HEK293 (cell line): ENCODE results near the gene LDLRAD2.
A peak's percentile ranks its signal among the peaks of the same experiment; 100 is the strongest.

ENCODE experiments used
- CTCF ChIA-PET: fragments of 350-600 bp; formaldehyde crosslinking; extraction: SDS; loops from one replicate; lab custom pipeline; 2021; ENCODE audit warnings: antibody characterized with exemption; lab: Yijun Ruan, JAX
- POLR2A ChIA-PET: fragments of 300-600 bp; formaldehyde crosslinking; extraction: SDS; loops from one replicate; lab custom pipeline; 2020; ENCODE audit warnings: antibody characterized with exemption, inconsistent platforms; lab: Yijun Ruan, JAX
- H3K27ac ChIP-seq: fragments of 200-500 bp; sonication (Bioruptor generic); 2 replicates; pipeline ENCODE4 v1.5.1; 2014; ENCODE audit warnings: low read depth, low read length, control low read depth, inconsistent platforms; ENCODE audit errors: extremely low read depth
- H3K36me3 ChIP-seq, 2 experiments: fragments of 200-500 bp in 1 of 2; sonication (Bioruptor generic) in 1 of 2; 1 replicate in 1 of 2; 2 replicates in 1 of 2; pipeline ENCODE4 v1.5.1; 2014 to 2017; ENCODE audit warnings: inconsistent platforms in 2 of 2, low read length in 2 of 2; ENCODE audit not compliant: control insufficient read depth in 2 of 2, insufficient read depth in 1 of 2
- H3K4me1 ChIP-seq: fragments of 200-500 bp; sonication (Bioruptor generic); 2 replicates; pipeline ENCODE4 v1.5.1; 2014; ENCODE audit warnings: mild to moderate bottlenecking, low read length, inconsistent platforms; ENCODE audit not compliant: control insufficient read depth, insufficient read depth
- H3K4me3 ChIP-seq: 2 replicates; pipeline ENCODE4 v1.5.1; 2011; ENCODE audit warnings: low read depth, mild to moderate bottlenecking, control low read depth, low read length, moderate library complexity
- H3K9me3 ChIP-seq: fragments of 200-500 bp; sonication (Bioruptor generic); 2 replicates; pipeline ENCODE4 v1.5.1; 2014; ENCODE audit warnings: low read depth, low read length, inconsistent platforms; ENCODE audit not compliant: control insufficient read depth, insufficient read depth
- HOXC10 ChIP-seq: sonication (generic); formaldehyde crosslinking; IDR thresholded peaks from 2 replicates; pipeline ENCODE4 v1.8.1; 2023; ENCODE audit warnings: mild to moderate bottlenecking, missing genetic modification reagents
- IKZF3 ChIP-seq: fragments of 450-650 bp; IDR thresholded peaks from 2 replicates; pipeline ENCODE4 v1.5.0; 2018; ENCODE audit warnings: missing biosample characterization, mild to moderate bottlenecking, missing genetic modification characterization, moderate library complexity
- KLF7 ChIP-seq: fragments of 450-650 bp; formaldehyde crosslinking; IDR thresholded peaks from 2 replicates; pipeline ENCODE4 v1.5.1; 2016; ENCODE audit warnings: missing biosample characterization, missing genetic modification characterization, borderline replicate concordance
- RBAK ChIP-seq: fragments of 450-650 bp; formaldehyde crosslinking; IDR thresholded peaks from 2 replicates; pipeline ENCODE4 v1.5.1; 2016; ENCODE audit warnings: missing biosample characterization, missing genetic modification characterization
- SETDB1 ChIP-seq: IDR thresholded peaks from one replicate; pipeline ENCODE4 v1.6.1; 2017; ENCODE audit warnings: mild to moderate bottlenecking, low read length, moderate library complexity, mixed read lengths; ENCODE audit not compliant: insufficient read length
- ZIC2 ChIP-seq: fragments of 450-650 bp; formaldehyde crosslinking; IDR thresholded peaks from 2 replicates; pipeline ENCODE4 v1.5.1; 2016; ENCODE audit warnings: missing biosample characterization, missing genetic modification characterization
- ZNF155 ChIP-seq: fragments of 450-650 bp; formaldehyde crosslinking; IDR thresholded peaks from 2 replicates; pipeline ENCODE4 v1.5.1; 2016; ENCODE audit warnings: missing biosample characterization, missing genetic modification characterization
- ZNF169 ChIP-seq: fragments of 450-650 bp; formaldehyde crosslinking; IDR thresholded peaks from 2 replicates; pipeline ENCODE4 v1.5.1; 2016; ENCODE audit warnings: missing biosample characterization, missing genetic modification characterization
- ZNF24 ChIP-seq: fragments of 450-650 bp; formaldehyde crosslinking; IDR thresholded peaks from 2 replicates; pipeline ENCODE4 v1.5.1; 2016; ENCODE audit warnings: missing biosample characterization, missing genetic modification characterization
- ZNF37A ChIP-seq: fragments of 450-650 bp; IDR thresholded peaks from 2 replicates; pipeline ENCODE4 v1.5.1; 2018; ENCODE audit warnings: missing biosample characterization, missing genetic modification characterization
- ZNF433 ChIP-seq: fragments of 450-650 bp; formaldehyde crosslinking; IDR thresholded peaks from 2 replicates; pipeline ENCODE4 v1.5.1; 2016; ENCODE audit warnings: missing biosample characterization, missing genetic modification characterization, low read depth
- ZNF48 ChIP-seq: fragments of 450-650 bp; formaldehyde crosslinking; IDR thresholded peaks from 2 replicates; pipeline ENCODE4 v1.5.1; 2016; ENCODE audit warnings: missing biosample characterization, missing genetic modification characterization
- ZNF529 ChIP-seq: fragments of 450-650 bp; formaldehyde crosslinking; IDR thresholded peaks from 2 replicates; pipeline ENCODE4 v1.5.1; 2017; ENCODE audit warnings: missing genetic modification characterization, missing biosample characterization; ENCODE audit not compliant: insufficient replicate concordance
- TF ChIP-seq, protein P1 (sequence below): fragments of 450-650 bp; formaldehyde crosslinking; IDR thresholded peaks from 2 replicates; pipeline ENCODE4 v1.5.1; 2016; ENCODE audit warnings: missing biosample characterization, missing genetic modification characterization, borderline replicate concordance
- TF ChIP-seq, protein P2 (sequence below): fragments of 450-650 bp; formaldehyde crosslinking; IDR thresholded peaks from 2 replicates; pipeline ENCODE4 v1.5.1; 2016; ENCODE audit warnings: missing biosample characterization, missing genetic modification characterization
- TF ChIP-seq, protein P3 (sequence below): fragments of 450-650 bp; formaldehyde crosslinking; IDR thresholded peaks from 2 replicates; pipeline ENCODE4 v1.5.1; 2017; ENCODE audit warnings: missing biosample characterization, missing genetic modification characterization
- TF ChIP-seq, protein P4 (sequence below): fragments of 450-650 bp; formaldehyde crosslinking; IDR thresholded peaks from 2 replicates; pipeline ENCODE4 v1.5.1; 2017; ENCODE audit warnings: missing biosample characterization, missing genetic modification characterization

Gene LDLRAD2

DNA sequence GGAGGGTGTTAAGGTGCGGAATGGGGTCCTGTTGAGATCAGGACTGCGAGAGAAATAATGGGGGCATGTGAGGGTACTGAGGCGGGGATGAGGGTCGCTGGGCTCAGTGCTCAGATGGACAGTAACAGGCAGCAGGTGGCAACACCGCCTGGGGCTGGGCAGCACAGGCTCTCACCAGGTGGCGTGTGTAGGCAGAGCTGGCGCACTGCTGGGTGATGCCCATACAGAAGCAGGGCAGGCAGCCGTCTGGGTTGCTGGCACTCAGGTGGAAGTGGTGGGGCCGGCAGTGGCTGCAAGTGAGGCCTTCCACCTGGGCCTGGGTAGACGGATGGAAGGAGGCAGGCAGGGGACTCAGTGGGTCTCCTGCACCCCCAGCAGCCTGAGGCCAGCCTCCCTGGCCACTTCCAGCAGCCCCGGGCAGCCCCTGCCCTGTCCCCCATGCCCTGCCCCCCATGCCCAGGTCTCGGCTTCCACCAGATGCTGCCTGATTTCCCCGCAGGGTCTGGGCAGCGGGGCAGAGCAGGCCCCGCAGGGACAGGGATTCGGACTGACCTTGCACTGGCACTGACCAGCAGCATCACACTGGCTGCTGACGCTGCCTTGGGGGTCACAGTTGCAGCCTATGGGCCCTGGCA, 60.5 kb downstream of the LDLRAD2 start:
- H3K4me3 ChIP-seq, result no peak overlapping the region
- TF ChIP-seq ZNF48 (tag by site-specific recombination) (no peak), ZIC2 (0 out of 2 replicates have a peak, but pooled peaks have one; percentile 9)
- H3K36me3 ChIP-seq, result peaks cover 0 to 49% of the 10 kb centered on the region in 2 experiments; a peak in 1 of 3 replicates
- POLR2A ChIA-PET, result no interaction called here
- H3K4me1 ChIP-seq, result no peaks in the 10 kb centered on the region
- no peak overlapping the region for H3K27ac ChIP-seq
- H3K9me3 ChIP-seq, result no peaks in the 10 kb centered on the region
- CTCF ChIA-PET, result no interaction called here

DNA sequence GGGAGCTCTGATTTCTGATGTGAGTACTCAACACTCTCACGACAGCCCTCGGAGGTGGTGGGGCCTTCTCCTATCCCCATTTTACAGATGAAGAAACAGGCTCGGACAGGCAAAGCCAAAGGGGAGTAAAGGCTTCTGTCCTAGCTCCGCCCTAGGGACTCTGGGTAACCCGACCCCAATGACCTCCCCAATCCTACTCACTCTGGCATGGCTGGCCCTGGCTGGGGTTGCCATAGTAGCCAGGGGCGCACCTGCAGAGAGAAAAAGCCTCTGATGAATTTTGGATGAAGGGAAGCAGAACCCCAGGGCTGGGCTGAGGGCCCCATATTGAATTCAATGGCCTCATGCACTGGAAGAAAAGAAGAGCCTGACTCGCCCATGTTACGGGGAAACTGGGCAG, 61.1 kb downstream of the LDLRAD2 start:
- ChIA-PET POLR2A (no interaction called here), CTCF (no interaction called here)
- no peak overlapping the region for H3K27ac ChIP-seq
- H3K4me3 ChIP-seq, result no peak overlapping the region
- peaks cover 0 to 55% of the 10 kb centered on the region in 2 experiments; a peak in 1 of 3 replicates for H3K36me3 ChIP-seq
- TF ChIP-seq ZNF529 (tag by site-specific recombination) (no peak), ZNF24 (tag by site-specific recombination) (no peak), IKZF3 (tag by site-specific recombination) (no peak), KLF7 (tag by site-specific recombination) (no peak), SETDB1 (no peak), ZNF155 (tag by site-specific recombination) (no peak), ZNF37A (no peak), ZNF169 (tag by site-specific recombination) (no peak), RBAK (tag by site-specific recombination) (no peak), HOXC10 (CRISPR knock-in tag) (no peak), ZNF433 (tag by site-specific recombination) (no peak)
- TF ChIP-seq, protein P1, sequence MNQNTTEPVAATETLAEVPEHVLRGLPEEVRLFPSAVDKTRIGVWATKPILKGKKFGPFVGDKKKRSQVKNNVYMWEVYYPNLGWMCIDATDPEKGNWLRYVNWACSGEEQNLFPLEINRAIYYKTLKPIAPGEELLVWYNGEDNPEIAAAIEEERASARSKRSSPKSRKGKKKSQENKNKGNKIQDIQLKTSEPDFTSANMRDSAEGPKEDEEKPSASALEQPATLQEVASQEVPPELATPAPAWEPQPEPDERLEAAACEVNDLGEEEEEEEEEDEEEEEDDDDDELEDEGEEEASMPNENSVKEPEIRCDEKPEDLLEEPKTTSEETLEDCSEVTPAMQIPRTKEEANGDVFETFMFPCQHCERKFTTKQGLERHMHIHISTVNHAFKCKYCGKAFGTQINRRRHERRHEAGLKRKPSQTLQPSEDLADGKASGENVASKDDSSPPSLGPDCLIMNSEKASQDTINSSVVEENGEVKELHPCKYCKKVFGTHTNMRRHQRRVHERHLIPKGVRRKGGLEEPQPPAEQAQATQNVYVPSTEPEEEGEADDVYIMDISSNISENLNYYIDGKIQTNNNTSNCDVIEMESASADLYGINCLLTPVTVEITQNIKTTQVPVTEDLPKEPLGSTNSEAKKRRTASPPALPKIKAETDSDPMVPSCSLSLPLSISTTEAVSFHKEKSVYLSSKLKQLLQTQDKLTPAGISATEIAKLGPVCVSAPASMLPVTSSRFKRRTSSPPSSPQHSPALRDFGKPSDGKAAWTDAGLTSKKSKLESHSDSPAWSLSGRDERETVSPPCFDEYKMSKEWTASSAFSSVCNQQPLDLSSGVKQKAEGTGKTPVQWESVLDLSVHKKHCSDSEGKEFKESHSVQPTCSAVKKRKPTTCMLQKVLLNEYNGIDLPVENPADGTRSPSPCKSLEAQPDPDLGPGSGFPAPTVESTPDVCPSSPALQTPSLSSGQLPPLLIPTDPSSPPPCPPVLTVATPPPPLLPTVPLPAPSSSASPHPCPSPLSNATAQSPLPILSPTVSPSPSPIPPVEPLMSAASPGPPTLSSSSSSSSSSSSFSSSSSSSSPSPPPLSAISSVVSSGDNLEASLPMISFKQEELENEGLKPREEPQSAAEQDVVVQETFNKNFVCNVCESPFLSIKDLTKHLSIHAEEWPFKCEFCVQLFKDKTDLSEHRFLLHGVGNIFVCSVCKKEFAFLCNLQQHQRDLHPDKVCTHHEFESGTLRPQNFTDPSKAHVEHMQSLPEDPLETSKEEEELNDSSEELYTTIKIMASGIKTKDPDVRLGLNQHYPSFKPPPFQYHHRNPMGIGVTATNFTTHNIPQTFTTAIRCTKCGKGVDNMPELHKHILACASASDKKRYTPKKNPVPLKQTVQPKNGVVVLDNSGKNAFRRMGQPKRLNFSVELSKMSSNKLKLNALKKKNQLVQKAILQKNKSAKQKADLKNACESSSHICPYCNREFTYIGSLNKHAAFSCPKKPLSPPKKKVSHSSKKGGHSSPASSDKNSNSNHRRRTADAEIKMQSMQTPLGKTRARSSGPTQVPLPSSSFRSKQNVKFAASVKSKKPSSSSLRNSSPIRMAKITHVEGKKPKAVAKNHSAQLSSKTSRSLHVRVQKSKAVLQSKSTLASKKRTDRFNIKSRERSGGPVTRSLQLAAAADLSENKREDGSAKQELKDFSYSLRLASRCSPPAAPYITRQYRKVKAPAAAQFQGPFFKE (tag by site-specific recombination), result no peak
- TF ChIP-seq, protein P2, sequence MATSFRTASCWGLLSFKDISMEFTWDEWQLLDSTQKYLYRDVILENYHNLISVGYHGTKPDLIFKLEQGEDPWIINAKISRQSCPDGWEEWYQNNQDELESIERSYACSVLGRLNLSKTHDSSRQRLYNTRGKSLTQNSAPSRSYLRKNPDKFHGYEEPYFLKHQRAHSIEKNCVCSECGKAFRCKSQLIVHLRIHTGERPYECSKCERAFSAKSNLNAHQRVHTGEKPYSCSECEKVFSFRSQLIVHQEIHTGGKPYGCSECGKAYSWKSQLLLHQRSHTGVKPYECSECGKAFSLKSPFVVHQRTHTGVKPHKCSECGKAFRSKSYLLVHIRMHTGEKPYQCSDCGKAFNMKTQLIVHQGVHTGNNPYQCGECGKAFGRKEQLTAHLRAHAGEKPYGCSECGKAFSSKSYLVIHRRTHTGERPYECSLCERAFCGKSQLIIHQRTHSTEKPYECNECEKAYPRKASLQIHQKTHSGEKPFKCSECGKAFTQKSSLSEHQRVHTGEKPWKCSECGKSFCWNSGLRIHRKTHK (tag by site-specific recombination), result no peak
- TF ChIP-seq, protein P3, sequence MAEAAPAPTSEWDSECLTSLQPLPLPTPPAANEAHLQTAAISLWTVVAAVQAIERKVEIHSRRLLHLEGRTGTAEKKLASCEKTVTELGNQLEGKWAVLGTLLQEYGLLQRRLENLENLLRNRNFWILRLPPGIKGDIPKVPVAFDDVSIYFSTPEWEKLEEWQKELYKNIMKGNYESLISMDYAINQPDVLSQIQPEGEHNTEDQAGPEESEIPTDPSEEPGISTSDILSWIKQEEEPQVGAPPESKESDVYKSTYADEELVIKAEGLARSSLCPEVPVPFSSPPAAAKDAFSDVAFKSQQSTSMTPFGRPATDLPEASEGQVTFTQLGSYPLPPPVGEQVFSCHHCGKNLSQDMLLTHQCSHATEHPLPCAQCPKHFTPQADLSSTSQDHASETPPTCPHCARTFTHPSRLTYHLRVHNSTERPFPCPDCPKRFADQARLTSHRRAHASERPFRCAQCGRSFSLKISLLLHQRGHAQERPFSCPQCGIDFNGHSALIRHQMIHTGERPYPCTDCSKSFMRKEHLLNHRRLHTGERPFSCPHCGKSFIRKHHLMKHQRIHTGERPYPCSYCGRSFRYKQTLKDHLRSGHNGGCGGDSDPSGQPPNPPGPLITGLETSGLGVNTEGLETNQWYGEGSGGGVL (tag by site-specific recombination), result no peak
- TF ChIP-seq, protein P4, sequence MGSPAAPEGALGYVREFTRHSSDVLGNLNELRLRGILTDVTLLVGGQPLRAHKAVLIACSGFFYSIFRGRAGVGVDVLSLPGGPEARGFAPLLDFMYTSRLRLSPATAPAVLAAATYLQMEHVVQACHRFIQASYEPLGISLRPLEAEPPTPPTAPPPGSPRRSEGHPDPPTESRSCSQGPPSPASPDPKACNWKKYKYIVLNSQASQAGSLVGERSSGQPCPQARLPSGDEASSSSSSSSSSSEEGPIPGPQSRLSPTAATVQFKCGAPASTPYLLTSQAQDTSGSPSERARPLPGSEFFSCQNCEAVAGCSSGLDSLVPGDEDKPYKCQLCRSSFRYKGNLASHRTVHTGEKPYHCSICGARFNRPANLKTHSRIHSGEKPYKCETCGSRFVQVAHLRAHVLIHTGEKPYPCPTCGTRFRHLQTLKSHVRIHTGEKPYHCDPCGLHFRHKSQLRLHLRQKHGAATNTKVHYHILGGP (tag by site-specific recombination), result no peak
- no peaks in the 10 kb centered on the region for H3K9me3 ChIP-seq
- no peaks in the 10 kb centered on the region for H3K4me1 ChIP-seq
